ENCODE measurements around the gene ALAS2.

- TF ChIP-seq CTCF (IDR thresholded peaks at IDR 0.05), result no peak
- no peak for TF ChIP-seq EP300 (IDR thresholded peaks at IDR 0.05)
- no peak for TF ChIP-seq POLR2AphosphoS5 (IDR thresholded peaks at IDR 0.05)
Measured at GRCh38 chrX:54991706-54992105, 39.1 kb downstream of the ALAS2 start.

Data from stomach (tissue), 4 donors.